Measurements from ENCODE around the gene SLC8B1. TPM values are rescaled to one million over a fixed set of nuclear protein-coding genes. Genes with fewer than 3 reads are reported as not detected.
"Not testable (repeated sequence)": the region's sequence is repeated elsewhere in the genome, so short reads cannot be mapped to it uniquely, and the experiment has no call there.

The SLC8B1 gene
- total RNA-seq, 6 experiments from 2014 or later, result 5.8 to 6.7 (median 6.3) TPM

GRCh38 chr12:113361574-113362370 lies 26.9 kb upstream of the SLC8B1 start:
- H3K36me3 Mint-ChIP-seq (ENCODE audit: low read depth), result no peaks in the 10 kb centered on the region; the same call in none of the 2 replicates
- H3K27me3 Mint-ChIP-seq (ENCODE audit: insufficient read depth), result no peaks in the 10 kb centered on the region
- H3K4me3 Mint-ChIP-seq, result no peak overlapping the region
- no peak overlapping the region for H3K27ac Mint-ChIP-seq
- peaks cover 19% of the 10 kb centered on the region for H3K4me1 Mint-ChIP-seq (ENCODE audit: low read depth)
- TF ChIP-seq CTCF (IDR thresholded peaks at IDR 0.05), result no peak
- no peak for DNase-seq
- H3K9me3 Mint-ChIP-seq, result no peaks in the 10 kb centered on the region

- Mint-ChIP-seq H3K27me3 (ENCODE audit: insufficient read depth) (no peaks in the 10 kb centered on the region), H3K9me3 (no peaks in the 10 kb centered on the region), H3K36me3 (ENCODE audit: low read depth) (no peaks in the 10 kb centered on the region; the same call in none of the 2 replicates), H3K4me1 (ENCODE audit: low read depth) (peaks cover 19% of the 10 kb centered on the region), H3K27ac (peak overlapping the region; percentile 24; the same call in 1 of the 2 replicates), H3K4me3 (peak overlapping the region; percentile 94)
- peak; percentile 12 for DNase-seq
- peak; percentile 53; the same call in 1 of the 2 replicates for TF ChIP-seq CTCF (IDR thresholded peaks at IDR 0.05)
Observed at GRCh38 chr12:113359939-113360748, 25.2 kb upstream of the SLC8B1 start.

GRCh38 chr12:113359133-113359938 lies 24.4 kb upstream of the SLC8B1 start:
- peak; percentile 25 for DNase-seq
- Mint-ChIP-seq H3K36me3 (ENCODE audit: low read depth) (no peaks in the 10 kb centered on the region; the same call in 1 of the 2 replicates), H3K27ac (peak overlapping the region; percentile 76), H3K27me3 (ENCODE audit: insufficient read depth) (no peaks in the 10 kb centered on the region), H3K4me3 (peak overlapping the region; percentile 94), H3K9me3 (no peaks in the 10 kb centered on the region), H3K4me1 (ENCODE audit: low read depth) (peaks cover 19% of the 10 kb centered on the region)
- no peak for TF ChIP-seq CTCF (IDR thresholded peaks at IDR 0.05)

GRCh38 chr12:113358381-113359132 lies 23.6 kb upstream of the SLC8B1 start, which contains the start of gene PLBD2:
PLBD2 (plus strand) TSS chr12:113358587; CDS start chr12:113358601, 14 bp downstream.
- Mint-ChIP-seq H3K4me1 (ENCODE audit: low read depth) (peaks cover 19% of the 10 kb centered on the region), H3K27me3 (ENCODE audit: insufficient read depth) (no peaks in the 10 kb centered on the region), H3K36me3 (ENCODE audit: low read depth) (no peaks in the 10 kb centered on the region; the same call in 1 of the 2 replicates), H3K4me3 (peak within 1 kb of the TSS; percentile 94), H3K27ac (peak within 1 kb of the TSS; percentile 76), H3K9me3 (no peaks in the 10 kb centered on the region)
- TF ChIP-seq CTCF (IDR thresholded peaks at IDR 0.05), result 0 out of 2 replicates have a peak, but pooled peaks have one; percentile 34
- peak; percentile 88 for DNase-seq

GRCh38 chr12:113354192-113354591 lies 19.3 kb upstream of the SLC8B1 start:
- not testable (repeated sequence) for H3K27ac Mint-ChIP-seq; H3K9me3 Mint-ChIP-seq; H3K4me3 Mint-ChIP-seq; DNase-seq; H3K27me3 Mint-ChIP-seq (ENCODE audit: insufficient read depth); H3K36me3 Mint-ChIP-seq (ENCODE audit: low read depth); H3K4me1 Mint-ChIP-seq (ENCODE audit: low read depth)
